Middle frontal gyrus (tissue), 1 donor: ENCODE results near the gene MINDY2.
"Not testable (repeated sequence)": the region's sequence is repeated elsewhere in the genome, so short reads cannot be mapped to it uniquely, and the experiment has no call there.

Source experiments
- DNase-seq: peaks from one replicate; pipeline ENCODE4 v3.0.0-alpha.2; 2015; ENCODE audit warnings: low spot score; ENCODE audit errors: extremely low spot score

The MINDY2 gene

DNA sequence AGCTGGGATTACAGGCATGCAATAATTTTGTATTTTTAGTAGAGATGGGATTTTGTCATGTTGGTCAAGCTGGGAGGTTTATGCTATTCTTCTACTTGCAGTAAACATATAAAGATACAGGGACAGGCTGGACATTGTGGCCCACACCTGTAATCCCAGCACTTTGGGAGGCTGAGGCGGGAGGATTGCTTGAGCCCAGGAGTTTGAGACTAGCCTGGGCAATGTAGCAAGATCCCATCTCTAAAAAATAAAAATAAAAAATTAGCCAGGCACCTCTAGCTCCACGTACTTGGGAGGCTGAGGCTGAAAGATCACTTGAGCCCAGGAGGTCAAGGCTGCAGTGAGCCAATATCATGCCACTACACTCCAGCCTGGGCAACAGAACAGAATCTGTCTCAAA lies 52.2 kb downstream of the MINDY2 start:
- DNase-seq: not testable (repeated sequence)

DNA sequence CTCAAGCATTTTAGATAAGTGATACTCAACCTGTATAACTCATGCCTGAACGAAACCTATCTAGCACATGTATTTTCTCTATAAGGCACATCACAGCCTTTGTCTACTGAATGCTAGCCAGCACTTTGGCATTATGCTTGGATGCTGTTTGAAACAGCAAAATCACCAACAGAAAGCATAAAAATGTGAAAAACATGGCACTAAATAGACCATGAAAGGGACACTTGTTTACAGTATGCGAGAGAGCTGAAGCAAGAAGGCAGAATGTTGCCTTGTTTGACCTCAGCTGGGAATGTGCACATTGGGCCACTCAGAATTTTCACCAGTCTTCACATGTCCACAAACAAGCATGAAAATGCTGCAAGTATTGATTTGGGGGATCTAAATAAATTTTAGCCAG lies 59.5 kb downstream of the MINDY2 start:
- no peak for DNase-seq

DNA sequence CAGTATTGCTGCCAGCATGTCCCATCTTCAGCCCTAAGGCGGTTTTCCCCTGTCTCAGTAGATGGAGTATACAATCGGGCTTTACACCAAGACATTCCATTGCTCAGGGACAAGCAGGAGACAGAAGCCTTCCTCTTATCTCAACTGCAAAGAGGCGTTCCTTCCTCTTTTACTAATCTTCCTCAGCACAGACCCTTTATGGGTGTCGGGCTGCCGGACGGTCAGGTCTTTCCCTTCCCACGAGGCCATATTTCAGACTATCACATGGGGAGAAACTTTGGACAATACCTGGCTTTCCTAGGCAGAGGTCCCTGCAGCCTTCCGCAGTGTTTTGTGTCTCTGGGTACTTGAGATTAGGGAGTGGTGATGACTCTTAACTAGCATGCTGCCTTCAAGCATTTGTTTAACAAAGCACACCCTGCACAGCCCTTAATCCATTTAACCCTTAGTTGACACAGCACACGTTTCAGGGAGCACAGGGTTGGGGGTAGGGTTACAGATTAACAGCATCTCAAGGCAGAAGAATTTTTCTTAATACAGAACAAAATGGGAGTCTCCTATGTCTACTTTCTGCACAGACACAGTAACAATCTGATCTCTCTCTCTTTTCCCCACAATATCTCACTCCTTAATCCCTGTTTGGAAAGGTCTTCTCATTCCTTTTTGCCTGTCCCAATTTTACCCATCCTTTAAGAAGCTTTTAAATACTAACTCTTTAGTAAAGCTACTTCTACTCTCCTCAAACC lies 62.8 kb downstream of the MINDY2 start:
- not testable (repeated sequence) for DNase-seq

DNA sequence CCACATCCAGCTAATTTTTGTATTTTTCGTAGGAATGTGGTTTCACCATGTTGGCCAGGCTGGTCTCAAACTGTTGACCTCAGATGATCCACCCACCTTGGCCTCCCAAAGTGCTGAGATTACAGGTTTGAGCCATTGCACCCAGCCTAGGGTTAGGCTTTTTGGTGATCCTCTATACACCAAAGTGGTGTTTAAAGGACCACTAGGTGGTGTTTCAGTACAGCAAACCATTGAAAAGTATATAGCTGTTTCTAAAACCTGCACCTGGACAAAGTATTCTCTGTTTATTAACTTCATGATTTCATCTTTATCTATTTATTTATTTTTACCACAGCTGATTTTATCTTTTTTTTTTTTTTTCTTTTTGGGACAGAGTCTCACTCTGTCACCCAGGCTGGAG lies 68.4 kb downstream of the MINDY2 start:
- DNase-seq: no peak

DNA sequence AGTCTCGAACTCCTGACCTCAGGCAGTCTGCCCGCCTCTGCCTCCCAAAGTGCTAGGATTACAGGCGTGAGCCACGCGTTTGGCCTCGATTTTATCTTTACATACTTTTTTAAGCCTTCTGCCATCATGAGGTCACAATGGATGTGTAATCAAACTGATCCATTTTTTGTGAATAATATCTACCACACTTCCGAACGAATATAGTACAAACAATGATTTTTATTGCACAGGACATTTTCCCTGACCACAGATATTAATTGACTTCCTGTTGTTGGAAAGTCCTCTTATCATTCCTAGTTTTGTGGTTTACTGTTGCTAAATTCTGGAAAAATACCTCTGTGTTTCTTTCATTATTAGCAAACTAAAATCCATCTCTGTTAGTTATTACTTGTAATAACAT lies 68.9 kb downstream of the MINDY2 start:
- no peak for DNase-seq

GRCh38 chr15:58842713-58843396 lies 71.8 kb downstream of the MINDY2 start:
- DNase-seq: no peak

- not testable (repeated sequence) for DNase-seq
Observed at GRCh38 chr15:58851205-58851604, 80.1 kb downstream of the MINDY2 start.

GRCh38 chr15:58852347-58852746 lies 81.2 kb downstream of the MINDY2 start:
- no peak for DNase-seq

GRCh38 chr15:58854593-58854992 lies 83.5 kb downstream of the MINDY2 start:
- no peak for DNase-seq

GRCh38 chr15:58856086-58856485 lies 85.0 kb downstream of the MINDY2 start:
- DNase-seq: no peak

DNA sequence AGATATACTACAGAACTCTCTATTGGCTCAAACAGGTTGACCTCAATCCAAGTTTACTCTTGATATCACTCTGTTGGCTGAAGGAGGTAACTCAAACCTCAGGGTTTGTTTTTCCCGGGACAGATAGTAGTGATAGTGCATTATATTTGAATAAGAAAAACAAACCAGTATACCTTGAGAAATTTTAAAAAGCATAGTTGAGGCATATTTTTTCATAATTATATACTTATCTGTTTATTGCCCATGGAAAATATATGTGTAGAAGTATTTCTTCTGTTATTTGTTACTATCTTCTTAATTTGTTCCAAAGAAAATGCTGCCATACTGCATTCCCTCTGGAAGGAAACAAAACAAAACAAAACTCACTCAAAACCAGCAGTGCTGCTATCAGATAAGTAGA lies 85.5 kb downstream of the MINDY2 start:
- not testable (repeated sequence) for DNase-seq

- DNase-seq: no peak
Observed at GRCh38 chr15:58862326-58862725, 91.2 kb downstream of the MINDY2 start.

DNA sequence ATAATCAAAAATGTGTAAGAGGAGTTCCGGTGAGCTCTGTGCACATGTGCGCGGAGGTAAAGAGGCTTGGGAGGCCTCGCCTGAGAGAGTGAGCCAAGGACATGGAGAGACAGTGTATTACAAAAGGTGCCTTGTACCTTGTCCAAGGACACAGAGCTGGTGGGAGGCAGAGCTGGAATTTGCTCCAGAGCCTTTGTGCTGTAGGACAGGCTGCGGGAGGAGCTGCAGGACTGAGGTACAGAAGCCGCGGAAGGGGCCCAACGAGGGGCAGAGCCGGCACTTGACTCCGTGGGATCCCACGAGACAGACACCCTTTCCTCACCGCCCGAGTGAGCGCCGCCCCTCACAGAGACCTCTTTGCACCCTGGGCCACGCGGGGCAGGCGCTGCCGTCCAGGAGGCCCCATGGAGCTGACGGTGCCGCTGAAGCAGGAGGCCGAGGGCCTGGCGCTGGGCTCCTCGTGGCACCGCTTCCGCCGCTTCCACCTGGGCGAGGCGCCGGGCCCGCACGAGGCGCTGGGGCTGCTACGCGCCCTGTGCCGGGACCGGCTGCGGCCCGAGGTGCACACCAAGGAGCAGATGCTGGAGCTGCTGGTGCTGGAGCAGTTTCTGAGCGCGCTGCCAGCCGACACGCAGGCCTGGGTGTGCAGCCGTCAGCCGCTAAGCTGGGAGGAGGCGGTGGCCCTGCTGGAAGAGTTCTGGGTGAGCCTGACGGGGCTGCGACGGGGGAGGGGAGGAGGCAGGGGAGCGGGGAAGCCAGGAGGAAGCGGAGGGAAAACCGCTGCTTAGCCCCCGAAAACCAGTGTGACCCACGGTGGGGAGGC lies 93.7 kb downstream of the MINDY2 start:
- DNase-seq: no peak

DNA sequence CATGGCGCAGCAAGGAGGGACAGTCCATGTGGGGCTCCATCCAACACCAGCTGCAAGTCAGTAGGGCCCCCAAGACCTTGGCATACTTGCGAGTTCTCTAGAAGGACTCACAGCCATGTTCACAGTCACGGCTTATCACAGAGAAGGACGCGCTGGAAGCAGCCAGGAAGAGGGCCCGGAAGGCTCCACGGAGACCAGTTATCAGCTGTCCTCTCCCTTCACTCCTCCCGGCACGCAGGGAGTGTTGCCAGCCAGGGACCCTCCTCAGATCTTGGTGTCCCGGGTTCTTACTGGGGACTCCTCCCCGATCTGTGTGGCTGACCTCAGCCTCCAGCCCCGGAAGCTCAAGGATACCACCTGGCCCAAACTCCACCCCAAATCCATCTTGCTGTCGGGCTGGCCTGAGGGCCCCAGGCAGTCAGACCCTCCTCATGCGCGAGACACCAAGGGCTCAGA lies 94.4 kb downstream of the MINDY2 start:
- DNase-seq: no peak

- DNase-seq: no peak
Observed at GRCh38 chr15:58867926-58868325, 96.8 kb downstream of the MINDY2 start.

DNA sequence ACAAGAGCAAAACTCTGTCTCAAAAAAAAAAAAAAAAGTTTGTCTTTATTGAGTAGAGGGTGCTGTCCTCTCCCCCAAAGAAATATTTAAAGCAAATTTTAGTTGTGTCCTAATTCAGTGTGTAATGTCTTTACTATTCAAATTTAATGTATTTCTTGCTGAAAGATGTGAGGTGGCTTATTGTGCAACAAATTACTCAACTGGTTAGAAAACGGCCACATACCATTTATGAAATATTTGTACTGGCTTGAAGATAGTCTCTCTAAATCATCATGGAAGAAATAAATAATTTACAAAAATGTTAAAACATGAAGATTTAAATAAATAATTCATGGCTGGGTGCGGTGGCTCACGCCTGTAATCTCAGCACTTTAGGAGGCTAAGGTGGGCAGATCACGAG lies 99.3 kb downstream of the MINDY2 start:
- no peak for DNase-seq

GRCh38 chr15:58873267-58873666 lies 102.2 kb downstream of the MINDY2 start:
- DNase-seq: no peak

- no peak for DNase-seq
Observed at GRCh38 chr15:58875343-58875742, 104.2 kb downstream of the MINDY2 start.

DNA sequence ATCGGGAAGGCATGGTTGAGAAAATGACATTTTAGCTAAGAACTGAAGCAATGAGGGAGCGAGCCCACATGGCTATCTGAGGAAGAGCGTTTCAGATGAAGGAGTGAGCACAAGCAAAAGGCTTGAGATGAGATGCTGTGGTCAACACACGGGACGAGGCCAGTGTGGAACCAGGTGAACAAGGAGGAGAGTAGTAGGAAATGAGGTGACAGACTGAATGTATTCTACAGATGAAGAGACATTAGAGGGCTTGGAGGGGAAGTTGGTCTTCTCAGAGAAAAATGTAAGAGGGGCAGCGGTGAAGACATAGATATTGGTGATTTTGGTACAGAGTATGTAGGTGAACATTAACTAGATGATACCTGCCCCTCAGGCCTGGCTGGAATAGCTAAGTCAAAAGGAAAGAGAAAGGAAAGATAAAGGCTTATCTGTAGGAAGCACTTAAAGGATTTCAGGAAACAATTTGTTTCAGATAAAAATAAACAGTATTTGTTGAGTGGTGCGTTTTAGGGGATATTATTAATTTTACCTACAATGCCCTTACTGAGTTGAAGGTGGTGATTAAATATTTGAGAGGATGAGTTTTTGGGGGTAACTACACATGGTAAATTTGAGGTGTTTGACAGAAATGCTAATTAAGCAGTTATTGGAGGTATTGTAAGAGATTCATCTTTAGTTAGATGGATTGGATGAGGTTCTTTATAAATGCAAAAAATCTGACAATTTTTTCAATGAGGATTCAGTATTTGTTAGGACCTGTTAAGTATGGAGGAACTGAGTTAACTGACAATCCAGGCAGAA lies 105.4 kb downstream of the MINDY2 start:
- DNase-seq: no peak

GRCh38 chr15:58877999-58878825 lies 107.1 kb downstream of the MINDY2 start:
- no peak for DNase-seq
